GM12865 (cell line): ENCODE results near the gene ZFYVE28.
"Not testable (repeated sequence)": the region's sequence is repeated elsewhere in the genome, so short reads cannot be mapped to it uniquely, and the experiment has no call there.

Experiments used
- DNase-seq: peaks from one replicate; pipeline ENCODE4 v3.0.0; 2010; ENCODE audit warnings: low read depth
- H3K4me3 ChIP-seq: 2 replicates; pipeline ENCODE4 v1.5.1; 2011; ENCODE audit warnings: mild to moderate bottlenecking, low read depth, low read length, control low read depth
- TF ChIP-seq, protein P1 (sequence below): IDR thresholded peaks from 2 replicates; pipeline ENCODE4 v1.5.1; 2011; ENCODE audit warnings: low read length, control low read depth, low read depth, inconsistent platforms; ENCODE audit not compliant: insufficient read depth; ENCODE audit errors: missing control alignments

ZFYVE28 gene

DNA sequence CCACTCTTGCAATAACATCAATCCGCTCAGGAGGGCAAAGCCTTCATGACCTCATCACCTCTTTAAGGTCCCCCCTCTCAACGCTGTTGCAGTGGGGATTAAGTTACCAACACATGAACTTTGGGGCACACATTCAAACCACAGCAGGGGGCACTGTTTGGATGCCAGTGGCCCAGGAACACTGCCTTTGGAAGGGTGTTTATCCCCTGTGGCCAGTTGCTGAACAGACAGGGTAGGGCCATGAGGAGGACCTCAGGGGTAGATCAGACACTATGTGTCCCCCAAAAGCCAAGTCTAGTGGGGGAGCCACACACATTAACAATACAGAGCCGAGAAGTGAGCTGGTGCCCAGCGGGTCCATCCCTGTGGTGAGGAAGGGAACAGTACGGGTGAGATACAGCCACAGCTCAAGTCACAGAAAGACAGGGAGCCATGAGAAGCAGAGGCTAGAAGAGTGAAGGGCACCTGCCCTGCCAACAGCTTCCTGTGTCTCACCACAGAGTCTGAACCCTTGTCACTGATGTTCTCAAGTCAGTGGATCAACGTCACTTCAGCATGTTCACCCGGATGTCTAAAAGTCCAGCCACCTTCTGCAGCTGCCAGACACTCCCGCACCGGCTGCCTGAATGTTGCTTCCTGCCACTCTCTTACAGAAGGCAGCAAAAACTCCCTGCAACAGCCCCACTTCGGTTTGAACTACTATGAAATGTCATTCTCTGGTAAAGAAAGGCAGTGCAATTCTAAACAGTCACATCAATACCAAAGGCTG lies 136.7 kb downstream of the ZFYVE28 start:
- TF ChIP-seq, protein P1, sequence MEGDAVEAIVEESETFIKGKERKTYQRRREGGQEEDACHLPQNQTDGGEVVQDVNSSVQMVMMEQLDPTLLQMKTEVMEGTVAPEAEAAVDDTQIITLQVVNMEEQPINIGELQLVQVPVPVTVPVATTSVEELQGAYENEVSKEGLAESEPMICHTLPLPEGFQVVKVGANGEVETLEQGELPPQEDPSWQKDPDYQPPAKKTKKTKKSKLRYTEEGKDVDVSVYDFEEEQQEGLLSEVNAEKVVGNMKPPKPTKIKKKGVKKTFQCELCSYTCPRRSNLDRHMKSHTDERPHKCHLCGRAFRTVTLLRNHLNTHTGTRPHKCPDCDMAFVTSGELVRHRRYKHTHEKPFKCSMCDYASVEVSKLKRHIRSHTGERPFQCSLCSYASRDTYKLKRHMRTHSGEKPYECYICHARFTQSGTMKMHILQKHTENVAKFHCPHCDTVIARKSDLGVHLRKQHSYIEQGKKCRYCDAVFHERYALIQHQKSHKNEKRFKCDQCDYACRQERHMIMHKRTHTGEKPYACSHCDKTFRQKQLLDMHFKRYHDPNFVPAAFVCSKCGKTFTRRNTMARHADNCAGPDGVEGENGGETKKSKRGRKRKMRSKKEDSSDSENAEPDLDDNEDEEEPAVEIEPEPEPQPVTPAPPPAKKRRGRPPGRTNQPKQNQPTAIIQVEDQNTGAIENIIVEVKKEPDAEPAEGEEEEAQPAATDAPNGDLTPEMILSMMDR, result peak; percentile 21
- H3K4me3 ChIP-seq, result no peak overlapping the region
- peak; percentile 81 for DNase-seq

DNA sequence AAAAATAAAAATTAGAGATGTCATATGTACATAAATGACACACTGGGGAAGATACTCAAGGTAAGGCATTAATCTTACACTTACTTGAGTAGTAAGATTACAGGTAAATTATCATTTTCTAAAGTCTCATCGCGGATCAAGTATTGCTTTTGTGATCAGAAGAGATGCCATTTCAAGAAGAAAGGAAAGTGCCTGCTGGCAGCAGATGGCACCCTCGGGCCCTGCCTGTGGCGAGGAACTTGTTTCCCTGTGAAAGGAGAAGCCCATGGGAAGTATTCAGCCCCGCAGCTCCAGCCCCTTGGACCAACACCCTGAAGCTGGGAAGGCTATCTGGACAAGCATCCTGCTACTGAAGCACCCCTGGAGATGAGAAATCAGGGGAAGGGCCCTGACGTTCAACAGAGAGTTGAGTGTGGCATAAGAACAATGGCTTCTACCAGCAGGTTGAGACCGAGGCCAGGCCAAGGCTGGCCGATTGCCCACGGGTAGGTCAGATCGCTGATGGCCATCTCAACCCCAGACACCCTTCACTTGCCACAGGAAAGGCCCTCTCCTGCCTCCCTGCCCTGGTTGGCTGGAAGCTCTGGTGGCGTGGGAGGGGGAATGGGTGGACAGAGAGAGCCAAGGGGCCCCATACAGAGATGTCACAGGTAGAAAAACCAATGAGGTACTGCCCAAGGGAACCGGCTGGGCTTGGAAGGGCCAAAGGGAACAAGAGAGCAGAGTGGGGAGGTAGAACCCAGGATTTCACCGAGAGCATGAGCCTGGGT lies 137.7 kb downstream of the ZFYVE28 start:
- no peak overlapping the region for H3K4me3 ChIP-seq
- no peak for DNase-seq
- TF ChIP-seq, protein P1, result no peak

DNA sequence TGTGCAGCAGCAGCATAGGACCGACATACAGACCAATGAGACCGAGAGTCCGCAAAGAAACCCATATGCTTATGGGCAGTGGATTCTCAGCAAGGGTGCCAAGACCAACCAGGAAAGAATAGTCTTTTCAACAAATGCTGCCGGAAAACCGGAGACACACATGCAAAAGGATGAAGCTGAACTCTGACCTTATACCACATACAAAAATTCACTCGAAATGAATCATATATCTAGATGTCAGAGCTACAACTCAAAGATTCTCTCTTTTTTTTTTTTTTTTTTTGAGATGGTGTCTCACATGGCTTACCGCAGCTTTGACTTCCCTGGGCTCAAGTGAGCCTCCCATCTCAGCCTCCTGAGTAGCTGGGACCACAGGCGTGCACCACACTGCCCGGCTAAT lies 140.5 kb downstream of the ZFYVE28 start:
- no peak for DNase-seq
- TF ChIP-seq, protein P1, result no peak
- no peak overlapping the region for H3K4me3 ChIP-seq

DNA sequence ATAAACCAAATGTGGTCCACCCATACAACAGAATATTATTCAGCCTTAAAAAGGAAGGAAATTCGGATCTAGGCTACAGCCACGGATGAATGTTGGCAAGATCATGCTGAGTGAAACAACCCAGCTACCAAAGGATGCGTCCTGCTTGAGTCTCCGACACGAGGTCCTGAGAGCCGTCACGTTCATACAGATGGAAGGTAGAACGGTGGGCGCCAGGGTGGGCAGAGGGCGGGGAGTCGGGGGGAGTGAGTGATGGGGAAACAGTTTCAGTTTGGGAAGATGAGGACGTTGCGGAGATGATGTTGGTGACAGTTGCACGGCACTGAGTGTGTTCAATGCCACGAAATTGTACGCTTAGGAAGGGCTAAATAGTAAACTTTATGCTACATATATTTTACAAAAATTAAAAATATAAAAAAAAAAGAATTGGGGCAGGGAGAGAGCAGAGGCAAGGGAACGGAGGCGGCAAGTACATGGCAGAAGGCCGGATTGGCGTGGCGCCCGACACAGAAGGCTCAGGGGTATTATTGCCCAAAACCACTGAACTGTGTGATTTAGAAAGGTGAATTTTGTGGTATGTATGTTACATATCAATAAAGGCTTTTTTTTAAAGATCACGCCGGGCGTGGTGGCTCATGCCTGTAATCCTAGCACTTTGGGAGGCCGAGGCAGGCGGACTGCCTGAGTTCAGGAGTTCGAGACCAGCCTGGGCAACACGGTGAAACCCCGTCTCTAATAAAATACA lies 141.7 kb downstream of the ZFYVE28 start:
- DNase-seq, result no peak

DNA sequence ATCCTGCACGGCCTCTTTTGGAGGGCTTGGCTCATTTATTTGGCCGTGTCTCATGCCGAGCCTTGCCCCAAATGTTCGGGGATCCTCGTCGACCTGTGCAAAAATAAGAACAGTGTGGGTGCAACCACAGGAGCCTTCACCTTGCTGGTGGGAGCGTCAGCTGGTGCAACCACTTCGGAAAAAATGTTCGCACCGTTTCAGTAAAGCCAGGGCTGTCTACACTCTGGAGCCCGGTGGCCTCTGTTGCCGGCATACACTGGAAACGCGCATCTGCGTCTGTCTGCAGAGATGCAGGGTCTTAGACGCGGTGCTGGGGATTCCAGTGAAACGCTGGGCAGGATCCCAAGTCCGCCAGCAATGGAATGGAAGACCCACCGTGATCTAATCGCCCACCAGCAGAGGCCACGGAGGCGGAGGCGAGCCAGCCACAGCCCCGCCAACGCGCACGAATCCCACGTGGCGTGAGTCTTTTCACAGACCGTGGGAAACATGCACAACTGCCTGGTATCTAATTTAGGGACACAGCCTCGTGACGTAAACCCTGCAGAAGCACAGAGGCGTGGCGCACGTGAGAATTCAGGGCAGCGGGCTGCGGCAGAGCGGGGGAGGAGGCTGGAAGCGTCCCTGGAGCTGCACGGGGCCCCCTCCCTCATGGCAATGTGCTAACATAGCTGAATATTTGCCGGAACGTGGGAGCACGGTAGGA lies 142.7 kb downstream of the ZFYVE28 start:
- TF ChIP-seq, protein P1, result no peak
- DNase-seq, result no peak
- no peak overlapping the region for H3K4me3 ChIP-seq

More for the DNA sequence above, 141.7 kb downstream of the ZFYVE28 start:
- TF ChIP-seq, protein P1, result no peak
- no peak overlapping the region for H3K4me3 ChIP-seq

DNA sequence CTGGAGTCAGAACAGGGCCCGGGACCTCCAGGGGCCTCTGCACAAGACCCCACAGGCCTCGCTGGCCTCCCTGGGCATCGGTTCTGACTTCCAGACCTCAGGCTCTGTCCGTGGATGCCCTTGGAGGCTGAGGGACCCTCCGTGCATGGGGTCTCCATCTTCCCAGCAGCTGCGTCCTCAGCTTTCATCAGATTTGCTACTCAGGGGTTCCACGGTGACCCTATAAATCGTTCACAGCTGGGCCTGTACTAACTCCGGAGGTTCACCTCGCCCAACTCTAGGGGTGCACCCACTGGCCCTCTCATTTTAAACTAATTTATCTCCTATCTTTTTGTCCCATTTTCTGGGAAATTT lies 143.4 kb downstream of the ZFYVE28 start:
- not testable (repeated sequence) for DNase-seq, H3K4me3 ChIP-seq
